ENCODE measurements around the gene CDK1.

The CDK1 gene

DNA sequence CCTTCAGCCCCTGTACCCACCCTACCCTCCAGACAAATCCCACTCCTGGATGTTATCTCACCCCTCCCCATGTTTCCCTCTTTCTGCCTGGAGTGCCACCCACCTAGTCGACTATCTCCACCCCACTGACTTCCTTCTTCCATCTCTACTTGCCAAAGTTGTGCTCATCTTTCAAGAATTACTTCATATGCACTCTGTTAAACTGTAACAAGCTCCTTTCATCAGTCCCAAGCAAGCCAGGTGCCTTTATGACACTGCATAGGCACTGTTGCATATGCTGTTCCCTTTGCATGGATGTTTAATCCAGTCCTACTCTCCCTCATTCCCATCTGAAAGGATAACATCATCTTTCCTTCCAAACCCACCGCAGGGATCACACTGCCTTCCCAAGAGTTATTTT lies 8.9 kb upstream of the CDK1 start:
- no peak overlapping the region for H3K4me3 ChIP-seq
- no peak for DNase-seq (ENCODE audit: low spot score)

DNA sequence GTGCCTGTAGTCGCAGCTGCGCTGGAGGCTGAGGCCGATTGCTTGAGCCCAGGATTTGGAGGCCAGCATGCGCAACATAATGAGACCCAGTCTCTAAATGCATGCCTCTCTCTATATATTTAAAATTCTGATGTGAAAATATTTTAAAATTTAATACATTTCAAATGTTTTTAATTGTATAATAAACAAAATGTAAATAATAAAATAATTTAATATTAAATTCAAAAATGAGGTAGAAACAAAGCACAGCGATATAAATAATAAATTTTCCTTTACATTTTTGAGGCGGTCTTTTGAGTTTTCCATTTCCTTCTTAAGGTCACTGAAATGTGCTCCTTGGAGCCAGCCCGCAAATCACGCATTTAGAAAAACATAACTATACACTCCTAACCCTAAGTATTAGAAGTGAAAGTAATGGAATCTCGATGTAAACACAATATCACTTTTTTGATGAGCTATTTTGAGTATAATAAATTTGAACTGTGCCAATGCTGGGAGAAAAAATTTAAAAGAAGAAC lies 523 bp upstream of the CDK1 start:
- no peak for DNase-seq (ENCODE audit: low spot score)
- TF ChIP-seq, protein P1, sequence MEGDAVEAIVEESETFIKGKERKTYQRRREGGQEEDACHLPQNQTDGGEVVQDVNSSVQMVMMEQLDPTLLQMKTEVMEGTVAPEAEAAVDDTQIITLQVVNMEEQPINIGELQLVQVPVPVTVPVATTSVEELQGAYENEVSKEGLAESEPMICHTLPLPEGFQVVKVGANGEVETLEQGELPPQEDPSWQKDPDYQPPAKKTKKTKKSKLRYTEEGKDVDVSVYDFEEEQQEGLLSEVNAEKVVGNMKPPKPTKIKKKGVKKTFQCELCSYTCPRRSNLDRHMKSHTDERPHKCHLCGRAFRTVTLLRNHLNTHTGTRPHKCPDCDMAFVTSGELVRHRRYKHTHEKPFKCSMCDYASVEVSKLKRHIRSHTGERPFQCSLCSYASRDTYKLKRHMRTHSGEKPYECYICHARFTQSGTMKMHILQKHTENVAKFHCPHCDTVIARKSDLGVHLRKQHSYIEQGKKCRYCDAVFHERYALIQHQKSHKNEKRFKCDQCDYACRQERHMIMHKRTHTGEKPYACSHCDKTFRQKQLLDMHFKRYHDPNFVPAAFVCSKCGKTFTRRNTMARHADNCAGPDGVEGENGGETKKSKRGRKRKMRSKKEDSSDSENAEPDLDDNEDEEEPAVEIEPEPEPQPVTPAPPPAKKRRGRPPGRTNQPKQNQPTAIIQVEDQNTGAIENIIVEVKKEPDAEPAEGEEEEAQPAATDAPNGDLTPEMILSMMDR (IDR thresholded peaks at IDR 0.05): no peak
- Histone ChIP-seq H3K27ac (no peak overlapping the region), H3K4me3 (peak overlapping the region; percentile 71)

More for the DNA sequence above, 8.9 kb upstream of the CDK1 start:
- TF ChIP-seq, protein P1 (IDR thresholded peaks at IDR 0.05): no peak
- H3K27ac ChIP-seq: no peak overlapping the region

DNA sequence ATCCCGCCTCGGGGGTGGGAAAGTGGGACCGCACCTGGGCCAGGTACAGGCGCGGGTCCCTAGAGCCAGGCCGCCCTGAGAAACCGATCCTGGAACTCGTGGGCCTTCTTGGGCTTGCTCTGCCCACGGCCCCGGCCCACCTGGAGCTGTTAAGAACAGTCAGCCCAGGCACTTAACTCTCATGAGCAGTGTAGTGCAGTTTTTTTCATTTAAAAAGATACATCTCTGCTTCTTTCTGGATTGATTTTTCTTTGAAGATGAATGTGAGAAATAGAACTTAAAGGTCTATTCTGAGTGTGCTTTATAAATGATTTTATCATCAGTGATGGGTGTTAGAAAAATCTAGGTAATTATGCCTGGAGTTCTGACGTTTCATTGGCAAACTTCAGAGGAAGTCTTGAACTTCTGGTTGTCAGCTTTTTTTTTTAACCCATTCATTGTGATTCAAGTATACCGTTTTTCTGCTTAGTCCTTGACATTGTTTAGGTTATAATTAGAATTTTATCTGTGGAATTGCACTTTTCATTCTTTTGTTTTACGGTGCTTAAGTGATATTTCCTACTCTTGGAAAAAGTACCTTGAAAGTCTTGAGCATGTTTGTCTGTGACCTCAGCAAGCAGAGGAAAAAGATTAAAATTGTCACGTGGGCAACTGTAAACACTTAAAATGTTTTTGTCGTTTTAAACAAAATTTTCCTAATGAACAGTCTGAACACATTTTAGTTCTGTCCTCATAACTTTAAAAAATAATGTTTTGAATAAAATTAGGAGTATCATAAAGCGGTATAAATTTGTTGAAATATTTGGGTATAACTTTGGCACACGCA lies 906 bp downstream of the CDK1 start:
- Histone ChIP-seq H3K4me3 (peak overlapping the region; percentile 71), H3K27ac (no peak overlapping the region)
- DNase-seq (ENCODE audit: low spot score): no peak
- TF ChIP-seq, protein P1 (IDR thresholded peaks at IDR 0.05): no peak

DNA sequence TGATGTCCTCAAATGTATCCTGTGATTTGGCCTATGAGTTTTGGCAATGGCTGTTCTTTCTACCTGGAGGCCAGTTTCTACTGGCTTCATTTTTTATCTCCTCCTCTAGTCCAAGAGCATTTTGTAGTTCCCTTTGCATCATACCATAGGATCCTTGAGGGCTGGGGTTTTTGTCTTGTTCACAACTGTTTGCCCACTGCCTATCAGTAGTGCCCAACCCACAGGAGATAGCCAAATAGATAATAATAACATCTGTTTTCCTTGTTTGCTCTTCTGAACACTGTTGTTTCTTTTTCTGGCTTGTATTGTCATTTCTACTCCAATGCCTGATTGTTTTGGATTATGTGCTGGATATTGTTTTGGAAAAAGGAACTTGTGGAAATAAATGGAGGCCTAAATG lies 3.4 kb downstream of the CDK1 start:
- no peak for DNase-seq (ENCODE audit: low spot score)
- TF ChIP-seq, protein P1 (IDR thresholded peaks at IDR 0.05): no peak
- H3K27ac ChIP-seq: no peak overlapping the region
- H3K4me3 ChIP-seq: no peak overlapping the region

DNA sequence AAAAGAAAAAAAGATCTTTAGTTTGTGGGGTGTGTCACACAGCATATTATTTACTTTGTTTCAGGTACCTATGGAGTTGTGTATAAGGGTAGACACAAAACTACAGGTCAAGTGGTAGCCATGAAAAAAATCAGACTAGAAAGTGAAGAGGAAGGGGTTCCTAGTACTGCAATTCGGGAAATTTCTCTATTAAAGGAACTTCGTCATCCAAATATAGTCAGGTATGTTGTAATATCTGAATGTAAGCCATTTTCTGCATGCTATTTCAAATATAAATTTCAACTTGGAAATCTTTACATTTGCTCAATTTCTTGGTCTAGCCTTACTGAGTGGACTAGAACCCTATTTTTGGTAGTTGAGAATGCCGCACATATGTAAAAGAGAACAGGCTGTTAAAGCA lies 6.4 kb downstream of the CDK1 start:
- no peak for DNase-seq (ENCODE audit: low spot score)
- no peak overlapping the region for H3K4me3 ChIP-seq
- TF ChIP-seq, protein P1 (IDR thresholded peaks at IDR 0.05): no peak
- H3K27ac ChIP-seq: no peak overlapping the region

DNA sequence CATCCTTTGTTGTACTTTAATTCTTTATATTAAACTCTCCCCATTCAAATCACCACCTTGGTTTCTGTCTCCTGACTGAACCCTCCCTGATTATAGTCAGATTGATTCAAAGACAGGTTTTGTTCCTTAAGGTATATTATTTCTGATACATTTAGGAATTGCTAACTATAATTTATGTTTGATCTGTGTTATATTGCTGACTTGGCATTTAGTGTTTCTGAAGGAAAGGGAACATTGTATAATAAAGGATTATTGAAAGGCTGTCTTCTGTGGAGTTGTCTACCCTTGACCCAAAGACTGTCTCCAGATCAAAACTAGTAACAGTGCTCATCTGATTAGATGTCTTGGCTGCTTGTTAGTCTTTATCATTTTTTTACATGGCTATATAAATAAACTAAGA lies 10.3 kb downstream of the CDK1 start:
- TF ChIP-seq, protein P1 (IDR thresholded peaks at IDR 0.05): no peak
- DNase-seq (ENCODE audit: low spot score): no peak
- Histone ChIP-seq H3K27ac (no peak overlapping the region), H3K4me3 (no peak overlapping the region)

DNA sequence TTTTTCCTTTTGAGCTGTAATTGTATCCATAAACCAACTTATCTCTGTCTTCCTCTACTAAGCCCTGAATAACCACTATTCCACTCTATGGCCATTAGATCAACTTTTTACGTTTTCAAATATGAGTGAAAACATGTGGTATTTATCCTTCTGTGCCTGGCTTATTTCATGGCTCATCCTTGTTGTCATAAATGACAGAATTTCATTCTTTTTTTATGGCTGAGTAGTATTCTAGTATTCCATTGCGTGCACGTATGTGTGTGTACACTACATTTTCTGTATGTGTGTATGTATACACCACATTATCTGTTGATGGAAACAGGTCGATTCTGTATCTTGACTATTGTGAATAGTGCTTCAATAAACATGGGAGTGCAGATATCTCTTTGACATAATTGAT lies 11.1 kb downstream of the CDK1 start:
- DNase-seq (ENCODE audit: low spot score): no peak
- Histone ChIP-seq H3K27ac (no peak overlapping the region), H3K4me3 (no peak overlapping the region)
- TF ChIP-seq, protein P1 (IDR thresholded peaks at IDR 0.05): no peak
